ENCODE results near the gene MFRP.

DNA sequence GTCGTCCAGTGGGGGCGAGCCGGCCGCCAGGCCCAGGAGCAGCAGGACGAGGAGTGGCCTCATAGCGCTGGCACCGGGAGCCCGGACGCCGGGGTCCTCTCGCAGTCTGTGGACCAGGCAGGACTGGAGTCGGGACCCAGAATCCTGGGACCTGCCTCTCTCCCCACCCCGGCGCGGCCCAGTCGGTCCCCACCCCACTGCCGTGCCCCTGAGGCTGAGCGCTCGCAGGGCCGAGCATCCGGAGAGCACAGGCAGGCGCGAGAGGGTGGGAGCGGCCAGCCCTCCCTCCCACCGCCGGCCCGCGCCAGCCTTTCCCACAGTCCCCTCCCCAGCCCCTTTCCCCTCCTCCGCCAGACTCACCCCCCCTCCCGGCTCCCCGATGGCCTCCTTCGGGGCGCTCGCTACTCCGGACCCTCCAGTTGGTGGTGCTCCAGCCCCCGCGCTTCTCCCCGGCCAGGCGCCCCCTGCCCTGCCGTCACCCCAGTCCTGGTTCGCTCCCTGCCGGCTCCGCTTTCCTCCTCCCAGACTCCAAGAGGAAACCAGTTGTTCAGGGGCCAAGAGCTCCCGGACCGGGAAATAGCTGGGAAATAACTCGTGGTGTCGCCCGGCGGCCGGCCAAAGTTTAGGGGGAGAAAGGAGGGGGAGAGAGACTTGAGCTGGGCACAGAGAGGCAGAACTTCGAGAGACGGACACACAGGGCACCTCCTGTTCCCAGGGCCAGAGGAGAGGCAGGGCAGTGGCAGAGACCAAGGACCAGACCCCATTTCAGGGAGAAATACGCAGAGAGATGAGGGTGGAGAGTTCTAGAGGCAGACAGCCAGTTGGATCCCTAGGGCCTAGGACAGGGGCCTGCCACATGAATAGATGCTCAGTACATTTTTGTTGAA is 5.9 kb downstream of the MFRP start, which contains the start of gene C1QTNF5:
- TF ChIP-seq, protein P1, sequence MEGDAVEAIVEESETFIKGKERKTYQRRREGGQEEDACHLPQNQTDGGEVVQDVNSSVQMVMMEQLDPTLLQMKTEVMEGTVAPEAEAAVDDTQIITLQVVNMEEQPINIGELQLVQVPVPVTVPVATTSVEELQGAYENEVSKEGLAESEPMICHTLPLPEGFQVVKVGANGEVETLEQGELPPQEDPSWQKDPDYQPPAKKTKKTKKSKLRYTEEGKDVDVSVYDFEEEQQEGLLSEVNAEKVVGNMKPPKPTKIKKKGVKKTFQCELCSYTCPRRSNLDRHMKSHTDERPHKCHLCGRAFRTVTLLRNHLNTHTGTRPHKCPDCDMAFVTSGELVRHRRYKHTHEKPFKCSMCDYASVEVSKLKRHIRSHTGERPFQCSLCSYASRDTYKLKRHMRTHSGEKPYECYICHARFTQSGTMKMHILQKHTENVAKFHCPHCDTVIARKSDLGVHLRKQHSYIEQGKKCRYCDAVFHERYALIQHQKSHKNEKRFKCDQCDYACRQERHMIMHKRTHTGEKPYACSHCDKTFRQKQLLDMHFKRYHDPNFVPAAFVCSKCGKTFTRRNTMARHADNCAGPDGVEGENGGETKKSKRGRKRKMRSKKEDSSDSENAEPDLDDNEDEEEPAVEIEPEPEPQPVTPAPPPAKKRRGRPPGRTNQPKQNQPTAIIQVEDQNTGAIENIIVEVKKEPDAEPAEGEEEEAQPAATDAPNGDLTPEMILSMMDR (IDR thresholded peaks at IDR 0.05) = no peak
- peak; percentile 12 for TF ChIP-seq POLR2A (IDR thresholded peaks at IDR 0.05)

Measured in ovary (tissue), 3 donors.